ENCODE results near the gene ZMYND11. TPM values are rescaled to one million over a fixed set of nuclear protein-coding genes. Genes with fewer than 3 reads are reported as not detected.

Gene ZMYND11
- total RNA-seq, 2 donors from 2014 or later: 60.2 to 61.1 TPM

DNA sequence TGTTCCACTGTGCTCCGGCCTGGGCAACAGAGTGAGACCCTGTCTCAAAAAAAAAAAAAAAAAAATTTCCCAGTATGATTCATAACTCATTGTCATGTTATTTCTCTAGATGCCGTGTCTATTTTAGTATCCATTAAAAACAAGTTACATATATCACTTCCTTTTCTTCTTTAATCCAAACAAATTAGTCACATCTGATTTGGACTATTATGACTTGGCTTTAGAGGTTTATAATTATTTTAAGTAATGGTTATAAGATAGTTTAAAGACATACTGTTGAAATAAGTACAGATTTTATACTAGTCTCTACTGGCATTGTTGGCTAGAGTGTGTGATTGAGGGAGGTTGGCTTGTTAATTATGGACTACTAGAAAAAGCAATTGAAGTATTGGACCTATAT lies 53.3 kb downstream of the ZMYND11 start:
- Histone ChIP-seq H3K9me3 (peaks cover 0 to 11% of the 10 kb centered on the region in 2 donors), H3K27ac (no peak overlapping the region), H3K4me3 (no peak overlapping the region), H3K27me3 (no peaks in the 10 kb centered on the region), H3K36me3 (peaks cover 9% of the 10 kb centered on the region), H3K4me1 (peaks cover 0 to 14% of the 10 kb centered on the region in 2 donors)
- DNase-seq (ENCODE audit: low spot score): no peak
- TF ChIP-seq, protein P1, sequence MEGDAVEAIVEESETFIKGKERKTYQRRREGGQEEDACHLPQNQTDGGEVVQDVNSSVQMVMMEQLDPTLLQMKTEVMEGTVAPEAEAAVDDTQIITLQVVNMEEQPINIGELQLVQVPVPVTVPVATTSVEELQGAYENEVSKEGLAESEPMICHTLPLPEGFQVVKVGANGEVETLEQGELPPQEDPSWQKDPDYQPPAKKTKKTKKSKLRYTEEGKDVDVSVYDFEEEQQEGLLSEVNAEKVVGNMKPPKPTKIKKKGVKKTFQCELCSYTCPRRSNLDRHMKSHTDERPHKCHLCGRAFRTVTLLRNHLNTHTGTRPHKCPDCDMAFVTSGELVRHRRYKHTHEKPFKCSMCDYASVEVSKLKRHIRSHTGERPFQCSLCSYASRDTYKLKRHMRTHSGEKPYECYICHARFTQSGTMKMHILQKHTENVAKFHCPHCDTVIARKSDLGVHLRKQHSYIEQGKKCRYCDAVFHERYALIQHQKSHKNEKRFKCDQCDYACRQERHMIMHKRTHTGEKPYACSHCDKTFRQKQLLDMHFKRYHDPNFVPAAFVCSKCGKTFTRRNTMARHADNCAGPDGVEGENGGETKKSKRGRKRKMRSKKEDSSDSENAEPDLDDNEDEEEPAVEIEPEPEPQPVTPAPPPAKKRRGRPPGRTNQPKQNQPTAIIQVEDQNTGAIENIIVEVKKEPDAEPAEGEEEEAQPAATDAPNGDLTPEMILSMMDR (IDR thresholded peaks at IDR 0.05): no peak

GRCh38 chr10:190216-190615 lies 55.0 kb downstream of the ZMYND11 start:
- Histone ChIP-seq H3K27me3 (no peaks in the 10 kb centered on the region), H3K4me3 (no peak overlapping the region), H3K4me1 (peaks cover 0 to 14% of the 10 kb centered on the region in 2 donors), H3K36me3 (no peaks in the 10 kb centered on the region), H3K9me3 (no peaks in the 10 kb centered on the region), H3K27ac (no peak overlapping the region)
- no peak for DNase-seq (ENCODE audit: low spot score)
- TF ChIP-seq, protein P1 (IDR thresholded peaks at IDR 0.05): no peak

- no peaks in the 10 kb centered on the region for H3K9me3 ChIP-seq
- no peaks in the 10 kb centered on the region for H3K27me3 ChIP-seq
- no peak for DNase-seq (ENCODE audit: low spot score)
- no peaks in the 10 kb centered on the region for H3K36me3 ChIP-seq
- H3K4me1 ChIP-seq: peaks cover 0 to 14% of the 10 kb centered on the region in 2 donors
- TF ChIP-seq, protein P1 (IDR thresholded peaks at IDR 0.05): no peak
- no peak overlapping the region for H3K4me3 ChIP-seq
- H3K27ac ChIP-seq: no peak overlapping the region
Observed at GRCh38 chr10:191703-192518, 56.7 kb downstream of the ZMYND11 start.

GRCh38 chr10:194281-194680 lies 59.0 kb downstream of the ZMYND11 start:
- Histone ChIP-seq H3K4me3 (no peak overlapping the region), H3K36me3 (no peaks in the 10 kb centered on the region), H3K4me1 (peaks cover 0 to 14% of the 10 kb centered on the region in 2 donors), H3K9me3 (no peaks in the 10 kb centered on the region), H3K27me3 (no peaks in the 10 kb centered on the region), H3K27ac (no peak overlapping the region)
- no peak for DNase-seq (ENCODE audit: low spot score)
- TF ChIP-seq, protein P1 (IDR thresholded peaks at IDR 0.05): no peak

DNA sequence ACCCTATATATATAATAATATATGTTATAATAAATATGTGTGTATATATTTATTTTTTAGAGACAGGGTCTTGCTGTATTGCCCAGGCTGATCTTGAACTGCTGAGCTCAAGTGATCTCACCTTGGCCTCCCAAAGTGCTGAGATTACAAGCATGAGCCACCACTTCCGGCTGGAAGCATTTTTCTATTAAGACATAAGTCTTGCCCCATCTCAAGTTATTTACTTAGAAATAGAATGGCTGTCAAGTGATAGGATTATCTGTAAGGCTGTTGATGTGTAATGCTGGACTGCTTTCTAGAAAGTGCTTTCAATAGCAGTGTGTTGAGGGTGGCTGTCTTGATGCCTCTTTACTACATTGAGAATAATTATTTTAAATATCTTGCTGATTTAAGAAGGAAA lies 65.2 kb downstream of the ZMYND11 start:
- DNase-seq (ENCODE audit: low spot score): no peak
- H3K4me3 ChIP-seq: no peak overlapping the region
- H3K36me3 ChIP-seq: no peaks in the 10 kb centered on the region
- no peaks in the 10 kb centered on the region for H3K9me3 ChIP-seq
- TF ChIP-seq, protein P1 (IDR thresholded peaks at IDR 0.05): no peak
- no peaks in the 10 kb centered on the region for H3K27me3 ChIP-seq
- H3K4me1 ChIP-seq: no peaks in the 10 kb centered on the region
- no peak overlapping the region for H3K27ac ChIP-seq

Measured in right atrium auricular region (tissue), 2 donors.